Measurements from ENCODE around the gene PSMB5.

- TF ChIP-seq CTCF (IDR thresholded peaks at IDR 0.05; ENCODE audit: borderline replicate concordance, extremely low read depth, low read length, poor library complexity, severe bottlenecking): no peak
- no peak for TF ChIP-seq EZH2 (IDR thresholded peaks at IDR 0.05; ENCODE audit: borderline replicate concordance, low read depth, low read length, severe bottlenecking)
Measured at GRCh38 chr14:23047751-23048693, 13.3 kb upstream of the PSMB5 start.

Data from DND-41 (cell line).